Endothelial cell of umbilical vein (primary cell): ENCODE data around the gene AKNAD1. TPM values are rescaled to one million over a fixed set of nuclear protein-coding genes. Genes with fewer than 3 reads are reported as not detected.

Experiments used
- BruUV-seq: library from RNA; stranded (reverse); fragments of 400-500 nt; replicated peaks from 2 replicates; lab custom pipeline; 2021; lab: Mats Ljungman, UMichigan
- CTCF ChIA-PET: fragments of 300-600, 350-600 bp; sonication (Branson Sonifier 250); formaldehyde crosslinking; loops from one replicate; lab custom pipeline; 2021; ENCODE audit warnings: antibody characterized with exemption, inconsistent platforms; lab: Charles Lee
- POLR2A ChIA-PET: fragments of 300-600, 350-600 bp; sonication (Branson Sonifier 250); formaldehyde crosslinking; loops from one replicate; lab custom pipeline; 2021; ENCODE audit warnings: antibody characterized with exemption, inconsistent platforms; lab: Charles Lee
- DNase-seq: peaks from one replicate; pipeline ENCODE4 v3.0.0-alpha.2; 2011; ENCODE audit warnings: low read depth, low spot score
- FAIRE-seq: peaks from 2 replicates; lab custom pipeline; 2011; peaks lifted over from hg19 to GRCh38; lab: Jason Lieb, UNC
- H2AFZ ChIP-seq: 2 replicates; pipeline ENCODE4 v1.6.0; 2012; ENCODE audit warnings: low read depth, low read length, control low read depth, inconsistent platforms
- H3K27ac ChIP-seq: 2 replicates; pipeline ENCODE4 v1.5.1; 2011; ENCODE audit warnings: low read depth, mild to moderate bottlenecking, control low read depth, low read length, moderate library complexity; ENCODE audit not compliant: insufficient read depth
- H3K27me3 ChIP-seq, 2 experiments: 2 replicates each; pipeline versions ENCODE4 v1.6.0 to v1.6.1; 2011; ENCODE audit warnings: low read length in 2 of 2, mixed read lengths in 1 of 2; ENCODE audit not compliant: control insufficient read depth in 2 of 2, insufficient read depth in 2 of 2
- H3K36me3 ChIP-seq, 2 experiments: 2 replicates in 1 of 2; 3 replicates in 1 of 2; pipeline ENCODE4 v1.5.1; 2011; ENCODE audit warnings: low read length in 2 of 2, mild to moderate bottlenecking in 1 of 2, moderate library complexity in 1 of 2; ENCODE audit not compliant: control insufficient read depth in 2 of 2, insufficient read depth in 2 of 2; ENCODE audit errors: extremely low read depth in 1 of 2
- H3K4me1 ChIP-seq: 3 replicates; pipeline ENCODE4 v1.5.1; 2011; ENCODE audit warnings: mild to moderate bottlenecking, low read length; ENCODE audit not compliant: control insufficient read depth, insufficient read depth; ENCODE audit errors: extremely low read depth
- H3K4me2 ChIP-seq: 2 replicates; pipeline ENCODE4 v1.6.1; 2011; ENCODE audit warnings: low read length, control low read depth, mixed read lengths; ENCODE audit not compliant: insufficient read depth
- H3K4me3 ChIP-seq, 3 experiments: fragments of 200-600 bp in 1 of 3; sonication (generic), shearing (Covaris generic) in 1 of 3; replicated peaks in 1 of 3; 2 replicates each; pipeline ENCODE4 v1.5.1; 2011 to 2016; ENCODE audit warnings: control low read depth in 3 of 3, low read length in 3 of 3, mild to moderate bottlenecking in 2 of 3, inconsistent platforms in 1 of 3, low read depth in 1 of 3, moderate library complexity in 1 of 3; ENCODE audit not compliant: insufficient read depth in 1 of 3
- H3K79me2 ChIP-seq: 2 replicates; pipeline ENCODE4 v1.6.0; 2012; ENCODE audit warnings: low read length, inconsistent platforms; ENCODE audit not compliant: control insufficient read depth, insufficient read depth
- H3K9ac ChIP-seq: replicated peaks from 2 replicates; pipeline ENCODE3; 2011; ENCODE audit warnings: low read length, control low read depth; ENCODE audit not compliant: insufficient read depth; ENCODE audit errors: extremely low read depth
- H3K9me1 ChIP-seq: replicated peaks from 3 replicates; pipeline ENCODE4 v1.6.0; 2011; ENCODE audit warnings: mild to moderate bottlenecking, low read length; ENCODE audit not compliant: control insufficient read depth, insufficient read depth; ENCODE audit errors: extremely low read depth
- H3K9me3 ChIP-seq: replicated peaks from 2 replicates; pipeline ENCODE4 v1.5.1; 2012; ENCODE audit warnings: low read length, inconsistent platforms; ENCODE audit not compliant: control insufficient read depth, insufficient read depth
- H4K20me1 ChIP-seq: replicated peaks from 2 replicates; pipeline ENCODE3; 2011; ENCODE audit warnings: mild to moderate bottlenecking, low read length; ENCODE audit not compliant: control insufficient read depth, insufficient read depth; ENCODE audit errors: extremely low read depth
- EZH2 ChIP-seq: IDR thresholded peaks from 2 replicates; pipeline ENCODE4 v1.6.1; 2012; ENCODE audit warnings: borderline replicate concordance, low read depth, mild to moderate bottlenecking, moderate library complexity, low read length, inconsistent platforms; ENCODE audit not compliant: severe bottlenecking
- FOS ChIP-seq: IDR thresholded peaks from 2 replicates; pipeline ENCODE4 v1.6.1; 2011; ENCODE audit warnings: mild to moderate bottlenecking, low read length, moderate library complexity, borderline replicate concordance; ENCODE audit not compliant: insufficient read depth
- GATA2 ChIP-seq: IDR thresholded peaks from 2 replicates; pipeline ENCODE4 v1.7.0; 2011; ENCODE audit warnings: low read depth, mild to moderate bottlenecking, moderate library complexity, mixed read lengths, low read length; ENCODE audit not compliant: insufficient read length, insufficient read depth
- JUN ChIP-seq: IDR thresholded peaks from 2 replicates; pipeline ENCODE4 v1.6.1; 2011; ENCODE audit warnings: borderline replicate concordance, low read depth; ENCODE audit not compliant: insufficient read length, insufficient read depth
- MYC ChIP-seq: IDR thresholded peaks from one replicate; pipeline ENCODE4 v1.6.1; 2011; ENCODE audit warnings: mild to moderate bottlenecking, low read depth, low read length
- POLR2A ChIP-seq: IDR thresholded peaks from 2 replicates; pipeline ENCODE4 v1.6.1; 2012; ENCODE audit warnings: low read depth, mild to moderate bottlenecking, control low read depth, low read length
- POLR2AphosphoS5 ChIP-seq: IDR thresholded peaks from 2 replicates; pipeline ENCODE4 v1.6.1; 2012; ENCODE audit warnings: low read depth, mild to moderate bottlenecking, control low read depth, low read length, moderate library complexity; ENCODE audit not compliant: insufficient read depth
- dilution Hi-C: fragments of 300-500 bp; cut with MboI; formaldehyde crosslinking; loops from one replicate; pipeline ENCODE4 v1.15.0; 2019; ENCODE audit warnings: low sequenced_read_pairs; ENCODE audit not compliant: extremely low pct_ligation_motif_present
- intact Hi-C: fragments of 100-400 bp; cut with micrococcal nuclease; formaldehyde crosslinking; loops from one replicate; pipeline ENCODE4 v1.10.0; 2022
- polyA plus RNA-seq, 4 experiments: library from polyadenylated mRNA; depleted of rRNA in 3 of 4; stranded (reverse) in 3 of 4; unstranded in 1 of 4; fragments of >200 nt; gene quantifications; 2 replicates each; pipeline versions ENCODE4 v1.2.1 to v1.2.3, GENCODE V29; 2011 to 2012; ENCODE audit warnings: missing spikeins in 1 of 4
- total RNA-seq: library from RNA; stranded (reverse); gene quantifications from 2 replicates; pipeline ENCODE4 v1.2.3, GENCODE V29; 2021
- TF ChIP-seq, protein P1 (sequence below): IDR thresholded peaks from 2 replicates; pipeline ENCODE4 v1.6.1; 2011; ENCODE audit not compliant: insufficient read depth, insufficient read length
- TF ChIP-seq, protein P2 (sequence below), 2 donors: IDR thresholded peaks; 1 replicate in 1 of 2; 2 replicates in 1 of 2; pipeline ENCODE4 v1.5.1; 2011; ENCODE audit warnings: low read length in 2 of 2, mild to moderate bottlenecking in 2 of 2, moderate library complexity in 2 of 2, control low read depth in 1 of 2, inconsistent platforms in 1 of 2, low read depth in 1 of 2; ENCODE audit not compliant: insufficient read depth in 1 of 2; ENCODE audit errors: extremely low read depth in 1 of 2

The AKNAD1 gene
- total and polyA plus RNA-seq, 2 donors (not counting 3 experiments of a cell fraction or from before 2014, with no cell fraction given), result not detected

- H3K4me1 ChIP-seq, result no peaks in the 10 kb centered on the region
- no peaks in the 10 kb centered on the region for H3K79me2 ChIP-seq
- DNase-seq (no peak), FAIRE-seq (no peak)
- H3K27ac ChIP-seq, result no peak overlapping the region
- dilution Hi-C loops, result no loop called here
- no peak overlapping the region for H3K4me2 ChIP-seq
- H2AFZ ChIP-seq, result no peak overlapping the region
- TF ChIP-seq, protein P1, sequence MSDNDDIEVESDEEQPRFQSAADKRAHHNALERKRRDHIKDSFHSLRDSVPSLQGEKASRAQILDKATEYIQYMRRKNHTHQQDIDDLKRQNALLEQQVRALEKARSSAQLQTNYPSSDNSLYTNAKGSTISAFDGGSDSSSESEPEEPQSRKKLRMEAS, result no peak
- no peak for TF ChIP-seq EZH2
- TF ChIP-seq, protein P2, sequence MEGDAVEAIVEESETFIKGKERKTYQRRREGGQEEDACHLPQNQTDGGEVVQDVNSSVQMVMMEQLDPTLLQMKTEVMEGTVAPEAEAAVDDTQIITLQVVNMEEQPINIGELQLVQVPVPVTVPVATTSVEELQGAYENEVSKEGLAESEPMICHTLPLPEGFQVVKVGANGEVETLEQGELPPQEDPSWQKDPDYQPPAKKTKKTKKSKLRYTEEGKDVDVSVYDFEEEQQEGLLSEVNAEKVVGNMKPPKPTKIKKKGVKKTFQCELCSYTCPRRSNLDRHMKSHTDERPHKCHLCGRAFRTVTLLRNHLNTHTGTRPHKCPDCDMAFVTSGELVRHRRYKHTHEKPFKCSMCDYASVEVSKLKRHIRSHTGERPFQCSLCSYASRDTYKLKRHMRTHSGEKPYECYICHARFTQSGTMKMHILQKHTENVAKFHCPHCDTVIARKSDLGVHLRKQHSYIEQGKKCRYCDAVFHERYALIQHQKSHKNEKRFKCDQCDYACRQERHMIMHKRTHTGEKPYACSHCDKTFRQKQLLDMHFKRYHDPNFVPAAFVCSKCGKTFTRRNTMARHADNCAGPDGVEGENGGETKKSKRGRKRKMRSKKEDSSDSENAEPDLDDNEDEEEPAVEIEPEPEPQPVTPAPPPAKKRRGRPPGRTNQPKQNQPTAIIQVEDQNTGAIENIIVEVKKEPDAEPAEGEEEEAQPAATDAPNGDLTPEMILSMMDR (IDR thresholded peaks at IDR 0.05; ENCODE audit: extremely low read depth in 1 of 2, insufficient read depth in 1 of 2, low read depth in 1 of 2, low read length in 2 of 2), result no peak
- no peaks in the 10 kb centered on the region for H4K20me1 ChIP-seq
- no peak overlapping the region for H3K9ac ChIP-seq
- no peaks in the 10 kb centered on the region for H3K9me3 ChIP-seq
- H3K4me3 ChIP-seq, result no peak overlapping the region
- BruUV-seq, result no TSS peak
- H3K9me1 ChIP-seq, result no peaks in the 10 kb centered on the region
- intact Hi-C loops, result no loop called here
- POLR2A ChIA-PET, result no interaction called here
- H3K27me3 ChIP-seq, result peaks cover 0 to 7% of the 10 kb centered on the region in 2 experiments
- H3K36me3 ChIP-seq, result no peaks in the 10 kb centered on the region
- CTCF ChIA-PET, result interaction anchor here (1.5 to 11.0 kb wide), 2 partner anchors 73 to 81 kb away, joined by 4 to 247 read pairs; no protein-coding TSS in a partner anchor
Measured at GRCh38 chr1:108823632-108824031, 33.3 kb downstream of the AKNAD1 start.

DNA sequence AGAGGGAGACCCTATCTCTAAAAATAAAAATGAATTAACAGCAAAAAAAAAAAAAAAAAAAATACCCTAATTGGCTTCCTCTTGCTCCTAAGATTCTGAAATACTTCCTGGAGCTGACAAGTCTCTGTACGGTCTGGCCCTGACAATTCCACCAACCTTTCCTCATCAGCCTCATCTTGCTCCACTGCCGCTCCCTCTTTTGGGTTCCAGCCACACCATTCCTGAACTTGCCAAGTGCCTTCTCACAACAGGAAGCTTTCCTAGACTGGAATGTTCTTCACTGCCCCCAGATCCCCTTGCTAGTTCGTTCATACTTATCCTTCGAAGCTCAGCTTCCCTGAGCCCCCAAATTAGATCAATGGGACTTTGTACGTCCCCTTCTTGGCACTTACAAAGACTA lies 37.0 kb downstream of the AKNAD1 start:
- intact Hi-C loops (loop anchor here (5.0 kb wide), 1 partner anchor 142 kb away; the partner anchor contains the start of gene CLCC1), dilution Hi-C loops (no loop called here)
- no peak for FAIRE-seq
- no peaks in the 10 kb centered on the region for H3K9me3 ChIP-seq
- no peak overlapping the region for H3K4me2 ChIP-seq
- no peaks in the 10 kb centered on the region for H3K36me3 ChIP-seq
- TF ChIP-seq JUN (no peak), POLR2A (no peak), POLR2AphosphoS5 (no peak), EZH2 (no peak), GATA2 (no peak), MYC (no peak), FOS (no peak)
- TF ChIP-seq, protein P2 (IDR thresholded peaks at IDR 0.05; ENCODE audit: extremely low read depth in 1 of 2, insufficient read depth in 1 of 2, low read depth in 1 of 2, low read length in 2 of 2), result no peak
- TF ChIP-seq, protein P1, result no peak
- H3K4me3 ChIP-seq, result no peak overlapping the region
- H2AFZ ChIP-seq, result no peak overlapping the region
- no peaks in the 10 kb centered on the region for H4K20me1 ChIP-seq
- no peak for DNase-seq
- no peak overlapping the region for H3K9ac ChIP-seq
- H3K4me1 ChIP-seq, result peaks cover 12% of the 10 kb centered on the region
- H3K79me2 ChIP-seq, result no peaks in the 10 kb centered on the region
- H3K27ac ChIP-seq, result no peak overlapping the region
- CTCF ChIA-PET, result interaction anchor here (0.7 to 1.1 kb wide), 2 partner anchors 8 to 23 kb away, joined by 3 read pairs; no protein-coding TSS in a partner anchor
- H3K27me3 ChIP-seq, result peaks cover 0 to 7% of the 10 kb centered on the region in 2 experiments
- BruUV-seq, result no TSS peak
- no peaks in the 10 kb centered on the region for H3K9me1 ChIP-seq
- POLR2A ChIA-PET, result no interaction called here
